HepG2 (cell line): ENCODE results near the gene CIROP. TPM values are rescaled to one million over a fixed set of nuclear protein-coding genes. Genes with fewer than 3 reads are reported as not detected.

Experiments
- CHD4 ChIP-seq: fragments of 200-600 bp; sonication (generic); IDR thresholded peaks from 2 replicates; pipeline ENCODE4 v1.7.0; 2017; ENCODE audit warnings: mild to moderate bottlenecking, low read length, borderline replicate concordance
- CREBL2 ChIP-seq: sonication (generic); formaldehyde crosslinking; IDR thresholded peaks from 2 replicates; pipeline ENCODE4 v1.8.1; 2023; ENCODE audit warnings: missing genetic modification reagents, mild to moderate bottlenecking, borderline replicate concordance
- DNMT1 ChIP-seq: sonication (generic); formaldehyde crosslinking; IDR thresholded peaks from 2 replicates; pipeline ENCODE4 v1.5.1; 2020; ENCODE audit warnings: mild to moderate bottlenecking, missing genetic modification reagents
- FOSL1 ChIP-seq: sonication (generic); formaldehyde crosslinking; IDR thresholded peaks from 2 replicates; pipeline ENCODE4 v1.9.0; 2021; ENCODE audit warnings: missing genetic modification reagents, borderline replicate concordance
- FOXK2 ChIP-seq: fragments of 450-650 bp; IDR thresholded peaks from 2 replicates; pipeline ENCODE4 v1.6.1; 2016
- FUBP1 ChIP-seq: sonication (generic); formaldehyde crosslinking; IDR thresholded peaks from 2 replicates; pipeline ENCODE4 v1.5.1; 2020; ENCODE audit warnings: missing genetic modification reagents, mild to moderate bottlenecking, borderline replicate concordance
- KLF12 ChIP-seq: sonication (generic); formaldehyde crosslinking; IDR thresholded peaks from 2 replicates; pipeline ENCODE4 v1.4.0; 2020; ENCODE audit warnings: missing genetic modification reagents, borderline replicate concordance
- MAFF ChIP-seq: IDR thresholded peaks from 2 replicates; pipeline ENCODE4 v1.6.1; 2011; ENCODE audit warnings: low read depth, low read length, improper control_type of control experiment
- MATR3 ChIP-seq: sonication (generic); formaldehyde crosslinking; IDR thresholded peaks from 2 replicates; pipeline ENCODE4 v1.4.0; 2020; ENCODE audit warnings: missing genetic modification reagents
- PAWR ChIP-seq: sonication (generic); formaldehyde crosslinking; IDR thresholded peaks from 2 replicates; pipeline ENCODE4 v1.4.0; 2020; ENCODE audit warnings: missing genetic modification reagents, mild to moderate bottlenecking, borderline replicate concordance
- PBX2 ChIP-seq: IDR thresholded peaks from 2 replicates; pipeline ENCODE4 v1.6.1; 2016; ENCODE audit warnings: control low read depth
- POLR2AphosphoS5 ChIP-seq: IDR thresholded peaks from 2 replicates; pipeline ENCODE4 v1.6.1; 2012; ENCODE audit warnings: low read depth, low read length
- RFXANK ChIP-seq: IDR thresholded peaks from 2 replicates; pipeline ENCODE4 v1.6.1; 2016
- RXRA ChIP-seq: sonication (generic); formaldehyde crosslinking; IDR thresholded peaks from 2 replicates; pipeline ENCODE4 v1.5.1; 2020; ENCODE audit warnings: missing genetic modification reagents
- SNRNP70 ChIP-seq: fragments of 200-400 bp; formaldehyde crosslinking; IDR thresholded peaks from 2 replicates; pipeline ENCODE4 v1.6.1; 2017; ENCODE audit warnings: mild to moderate bottlenecking, low read depth, low read length, moderate library complexity
- SP4 ChIP-seq: sonication (generic); formaldehyde crosslinking; IDR thresholded peaks from 2 replicates; pipeline ENCODE4 v1.8.1; 2023; ENCODE audit warnings: mild to moderate bottlenecking, missing genetic modification reagents
- SRSF1 ChIP-seq: fragments of 200-400 bp; formaldehyde crosslinking; optimal IDR thresholded peaks from 2 replicates; pipeline ENCODE3; 2017; ENCODE audit warnings: mild to moderate bottlenecking, low read depth, low read length, moderate library complexity
- ZFX ChIP-seq: sonication (generic); formaldehyde crosslinking; IDR thresholded peaks from 2 replicates; pipeline ENCODE4 v1.4.0; 2020; ENCODE audit warnings: mild to moderate bottlenecking, low read depth, missing genetic modification reagents, moderate library complexity
- ZNF180 ChIP-seq: sonication (generic); formaldehyde crosslinking; IDR thresholded peaks from 2 replicates; pipeline ENCODE4 v1.4.0; 2020; ENCODE audit warnings: low read depth, missing genetic modification reagents, borderline replicate concordance
- ZNF44 ChIP-seq: sonication (generic); formaldehyde crosslinking; IDR thresholded peaks from 2 replicates; pipeline ENCODE4 v1.5.1; 2020; ENCODE audit warnings: mild to moderate bottlenecking, missing genetic modification reagents
- ZNF446 ChIP-seq: sonication (generic); formaldehyde crosslinking; IDR thresholded peaks from 2 replicates; pipeline ENCODE4 v1.5.0; 2020; ENCODE audit warnings: mild to moderate bottlenecking, missing genetic modification reagents
- ZNF451 ChIP-seq: sonication (generic); formaldehyde crosslinking; IDR thresholded peaks from 2 replicates; pipeline ENCODE4 v1.5.0; 2020; ENCODE audit warnings: mild to moderate bottlenecking, missing genetic modification reagents
- ZNF564 ChIP-seq: sonication (generic); formaldehyde crosslinking; IDR thresholded peaks from 2 replicates; pipeline ENCODE4 v1.8.1; 2023; ENCODE audit warnings: mild to moderate bottlenecking, missing genetic modification reagents
- ZNF572 ChIP-seq: sonication (generic); formaldehyde crosslinking; IDR thresholded peaks from 2 replicates; pipeline ENCODE4 v1.5.1; 2020; ENCODE audit warnings: mild to moderate bottlenecking, missing genetic modification reagents
- ZNF614 ChIP-seq: IDR thresholded peaks from 2 replicates; pipeline ENCODE4 v1.6.1; 2018; ENCODE audit warnings: missing biosample characterization, missing genetic modification reagents, inconsistent platforms, borderline replicate concordance
- ZNF644 ChIP-seq: IDR thresholded peaks from 2 replicates; pipeline ENCODE4 v1.6.1; 2016; ENCODE audit warnings: low read depth
- ZNF777 ChIP-seq: sonication (generic); formaldehyde crosslinking; IDR thresholded peaks from 2 replicates; pipeline ENCODE4 v1.4.0; 2020; ENCODE audit warnings: missing genetic modification reagents
- polyA plus RNA-seq, 8 experiments: library from polyadenylated mRNA; depleted of rRNA in 3 of 8; stranded (reverse) in 7 of 8; unstranded in 1 of 8; fragments of >200 nt; fragmentation: Illumina TruSeq in 4 of 8; extraction: Trizol in 4 of 8; gene quantifications; 2 replicates each; pipeline versions ENCODE4 v1.2.1 to v1.2.3, GENCODE V29; 2011 to 2016; ENCODE audit warnings: low read depth in 4 of 8, missing spikeins in 1 of 8, mixed read lengths in 1 of 8; ENCODE audit not compliant: insufficient read depth in 1 of 8
- total RNA-seq, 5 experiments: library from RNA; depleted of rRNA; stranded (reverse); fragments of >200 nt; fragmentation: Illumina TruSeq; extraction: Trizol; gene quantifications; 2 replicates each; pipeline ENCODE4 v1.2.3, GENCODE V29; 2016; ENCODE audit warnings: low read depth in 1 of 5
- TF ChIP-seq, protein P1 (sequence below): sonication (generic); formaldehyde crosslinking; IDR thresholded peaks from 2 replicates; pipeline ENCODE4 v1.9.0; 2021; ENCODE audit warnings: missing genetic modification reagents, borderline replicate concordance

Gene CIROP
- total and polyA plus RNA-seq, 2 of the 13 experiments (the other 11 are each of a cell fraction or from before 2014, with no cell fraction given), result 0.07 TPM; not detected in 1

DNA sequence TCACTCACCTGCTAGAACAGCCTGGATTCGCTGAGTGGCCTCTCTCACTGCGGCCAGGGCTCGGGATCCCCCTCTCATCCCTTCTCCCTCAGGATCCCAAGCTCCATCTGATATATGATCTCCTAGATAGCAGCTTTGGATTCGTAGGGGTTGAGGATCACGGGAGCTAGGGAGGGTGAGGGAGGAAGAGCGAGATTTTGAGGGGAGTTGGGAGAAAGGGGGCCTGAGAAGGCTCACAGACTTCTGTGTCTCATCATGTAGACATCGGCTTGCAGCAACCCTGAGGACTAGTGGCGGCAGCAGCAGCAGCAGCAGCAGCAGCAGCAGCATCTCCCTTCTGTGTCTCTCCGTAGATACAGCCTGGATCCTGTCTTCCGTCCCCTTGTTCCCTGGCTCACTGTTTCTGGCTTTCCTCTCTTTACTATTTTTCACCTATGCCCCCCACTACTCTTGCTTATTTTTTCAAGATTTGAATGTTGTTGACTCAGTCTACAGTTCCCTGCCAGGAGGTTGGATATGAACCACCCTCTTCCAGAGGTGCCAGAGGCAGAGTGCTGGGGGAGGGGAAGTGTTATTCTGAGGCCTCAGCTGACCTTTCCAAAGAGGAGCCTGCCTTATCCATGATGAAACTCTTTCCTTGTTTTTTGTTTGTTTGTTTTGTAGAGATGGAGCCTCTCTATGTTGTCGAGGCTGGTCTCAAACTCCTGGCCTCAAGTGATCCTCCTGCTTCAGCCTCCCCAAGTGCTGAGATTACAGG, at the start of gene CIROP (continued):
- no peak for TF ChIP-seq SNRNP70
- peak; percentile 61; the same call in 1 of the 2 replicates for TF ChIP-seq ZNF572 (CRISPR knock-in tag)
- TF ChIP-seq RXRA (CRISPR knock-in tag), result peak; percentile 45
- no peak for TF ChIP-seq ZNF180 (CRISPR knock-in tag)
- TF ChIP-seq FUBP1 (CRISPR knock-in tag), result no peak
- TF ChIP-seq DNMT1 (CRISPR knock-in tag), result no peak
- TF ChIP-seq ZNF564 (CRISPR knock-in tag), result no peak
- TF ChIP-seq POLR2AphosphoS5, result no peak
- no peak for TF ChIP-seq PBX2
- no peak for TF ChIP-seq SP4 (CRISPR knock-in tag)
- TF ChIP-seq ZFX (CRISPR knock-in tag), result 0 out of 2 replicates have a peak, but pooled peaks have one; percentile 1
- TF ChIP-seq RFXANK (CRISPR knock-in tag), result no peak
- TF ChIP-seq, protein P1, sequence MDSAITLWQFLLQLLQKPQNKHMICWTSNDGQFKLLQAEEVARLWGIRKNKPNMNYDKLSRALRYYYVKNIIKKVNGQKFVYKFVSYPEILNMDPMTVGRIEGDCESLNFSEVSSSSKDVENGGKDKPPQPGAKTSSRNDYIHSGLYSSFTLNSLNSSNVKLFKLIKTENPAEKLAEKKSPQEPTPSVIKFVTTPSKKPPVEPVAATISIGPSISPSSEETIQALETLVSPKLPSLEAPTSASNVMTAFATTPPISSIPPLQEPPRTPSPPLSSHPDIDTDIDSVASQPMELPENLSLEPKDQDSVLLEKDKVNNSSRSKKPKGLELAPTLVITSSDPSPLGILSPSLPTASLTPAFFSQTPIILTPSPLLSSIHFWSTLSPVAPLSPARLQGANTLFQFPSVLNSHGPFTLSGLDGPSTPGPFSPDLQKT (CRISPR knock-in tag), result no peak
- TF ChIP-seq ZNF451 (CRISPR knock-in tag), result no peak
- TF ChIP-seq ZNF44 (CRISPR knock-in tag), result no peak
- TF ChIP-seq PAWR (CRISPR knock-in tag), result no peak
- no peak for TF ChIP-seq MATR3 (CRISPR knock-in tag)
- TF ChIP-seq FOSL1 (CRISPR knock-in tag), result no peak
- no peak for TF ChIP-seq CREBL2 (CRISPR knock-in tag)
- no peak for TF ChIP-seq KLF12
- TF ChIP-seq SRSF1, result no peak
- TF ChIP-seq ZNF644 (CRISPR knock-in tag), result no peak
- TF ChIP-seq ZNF777 (CRISPR knock-in tag), result no peak
- no peak for TF ChIP-seq FOXK2
- 0 out of 2 replicates have a peak, but pooled peaks have one; percentile 14 for TF ChIP-seq CHD4
- TF ChIP-seq MAFF, result no peak
- no peak for TF ChIP-seq ZNF446 (CRISPR knock-in tag)
- TF ChIP-seq ZNF614 (CRISPR knock-in tag), result no peak
